Ramos (cell line): ENCODE results near the gene TCL1A.
"Not testable (repeated sequence)": the region's sequence is repeated elsewhere in the genome, so short reads cannot be mapped to it uniquely, and the experiment has no call there.

Source experiments
- in situ Hi-C: fragments of 300-500 bp; cut with MboI; formaldehyde crosslinking; loops from one replicate; pipeline ENCODE4 v1.14.3; 2022; ENCODE audit warnings: low sequenced_read_pairs; ENCODE audit not compliant: unreplicated experiment

TCL1A gene

GRCh38 chr14:95713596-95714371 is at the start of gene TCL1A:
TSS of gene TCL1A (minus strand) at chr14:95714125. CDS start at chr14:95714066, 59 bp downstream.
- in situ Hi-C loops = no loop called here

DNA sequence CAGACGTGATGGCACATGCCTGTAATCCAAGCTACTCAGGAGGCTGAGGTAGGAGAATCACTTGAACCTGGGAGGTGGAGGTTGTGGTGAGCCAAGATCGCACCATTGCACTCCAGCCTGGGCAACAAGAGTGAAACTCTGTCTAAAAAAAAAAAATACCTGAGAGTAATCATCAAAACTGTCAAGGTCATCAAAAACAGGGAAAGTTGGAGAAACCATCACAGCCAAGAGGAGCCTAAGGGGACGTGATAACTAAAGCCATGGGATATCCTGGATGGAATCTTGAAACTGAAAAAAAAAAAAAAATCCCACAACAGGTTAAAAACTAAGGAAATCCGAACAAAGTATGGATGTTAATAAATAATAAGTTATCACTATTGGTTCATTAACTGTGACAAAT is 49.1 kb upstream of the TCL1A start:
- in situ Hi-C loops = not testable (repeated sequence)

- in situ Hi-C loops = no loop called here
Measured at GRCh38 chr14:95761436-95761835, 47.5 kb upstream of the TCL1A start.

- in situ Hi-C loops = no loop called here
Measured at GRCh38 chr14:95760596-95760995, 46.7 kb upstream of the TCL1A start.

- in situ Hi-C loops = no loop called here
Measured at GRCh38 chr14:95759941-95760340, 46.0 kb upstream of the TCL1A start.

- in situ Hi-C loops = no loop called here
Measured at GRCh38 chr14:95758331-95758730, 44.4 kb upstream of the TCL1A start.

GRCh38 chr14:95756751-95757150 is 42.8 kb upstream of the TCL1A start:
- in situ Hi-C loops = no loop called here

DNA sequence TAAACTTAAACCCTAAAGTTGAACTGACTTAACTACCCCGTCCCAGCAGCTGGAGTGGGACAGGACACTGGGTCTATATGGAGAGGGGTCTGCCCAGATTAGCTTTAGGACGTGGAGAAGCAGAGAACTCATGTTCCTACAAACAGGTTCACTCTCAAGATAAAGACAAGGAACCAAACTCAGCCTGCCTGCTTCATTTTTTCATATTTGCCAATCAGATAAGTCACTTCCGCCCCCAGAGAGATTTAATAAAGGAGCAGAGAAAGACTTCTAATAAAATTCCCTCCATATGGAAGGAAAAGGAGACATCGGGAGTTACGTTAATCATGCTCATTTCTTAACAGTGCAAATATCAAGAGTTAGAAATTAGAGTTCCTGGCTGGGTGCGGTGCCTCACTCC is 42.2 kb upstream of the TCL1A start:
- in situ Hi-C loops = no loop called here

DNA sequence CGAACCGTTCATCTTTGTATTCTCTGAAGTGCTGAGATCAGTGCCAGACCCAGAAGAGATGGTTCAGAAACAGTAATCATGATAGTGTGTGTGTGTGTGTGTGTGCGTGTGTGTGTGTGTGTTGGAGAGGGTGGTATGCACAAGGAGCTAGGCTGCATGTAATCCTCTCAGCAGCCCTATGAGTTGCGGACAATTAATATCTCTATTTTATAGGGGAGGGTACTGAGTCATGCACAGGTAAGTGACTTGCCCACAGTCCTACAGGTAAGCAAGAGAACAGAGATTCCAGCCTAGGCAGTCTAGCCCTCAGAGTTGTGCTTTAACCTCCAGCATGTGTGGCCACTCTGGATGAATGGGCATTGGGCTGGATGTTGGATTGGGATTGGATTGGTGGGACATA is 27.9 kb upstream of the TCL1A start:
- in situ Hi-C loops = no loop called here

GRCh38 chr14:95741038-95741490 is 27.1 kb upstream of the TCL1A start:
- in situ Hi-C loops = no loop called here

DNA sequence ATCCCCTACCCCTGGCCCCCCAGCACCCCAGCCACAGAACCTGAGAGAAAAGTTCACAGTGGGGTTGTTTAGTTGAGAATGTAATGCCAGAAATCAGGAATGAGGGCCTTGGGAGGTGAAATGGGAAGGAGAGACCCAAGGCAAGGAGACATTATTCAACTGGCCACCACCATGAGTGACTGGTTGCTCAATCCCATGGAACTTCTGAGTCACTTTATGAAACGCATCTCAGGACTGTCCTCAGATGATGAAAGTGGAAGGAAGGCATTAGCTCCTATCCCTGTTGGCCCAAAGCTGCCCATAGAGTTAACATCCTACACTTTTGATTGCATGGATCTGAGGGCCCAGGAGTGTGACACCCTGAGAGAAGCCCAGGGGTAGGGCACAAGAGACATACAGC is 25.4 kb upstream of the TCL1A start:
- in situ Hi-C loops = no loop called here

GRCh38 chr14:95733212-95733611 is 19.3 kb upstream of the TCL1A start:
- in situ Hi-C loops = no loop called here

DNA sequence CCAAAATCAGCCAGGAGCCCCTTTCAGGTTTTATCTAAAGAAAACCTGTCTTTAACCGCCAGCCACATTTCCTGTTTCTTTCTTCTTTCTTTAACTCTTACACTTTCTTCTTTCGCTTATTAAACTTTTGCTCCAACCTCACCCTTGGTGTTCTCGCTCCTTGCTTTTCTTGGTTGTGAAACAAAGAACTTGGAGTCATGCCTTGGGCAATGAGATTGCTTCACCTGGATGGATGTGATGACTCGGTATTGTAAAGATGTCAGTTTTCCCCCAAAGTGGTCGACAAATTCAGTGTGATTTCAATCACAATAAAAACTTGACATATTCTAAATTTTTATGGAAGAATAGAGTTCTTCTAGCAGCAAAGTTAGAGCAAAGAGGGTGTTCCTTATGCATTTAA is 16.2 kb upstream of the TCL1A start:
- in situ Hi-C loops = no loop called here

GRCh38 chr14:95729402-95730028 is 15.6 kb upstream of the TCL1A start:
- in situ Hi-C loops = not testable (repeated sequence)

- in situ Hi-C loops = no loop called here
Measured at GRCh38 chr14:95727056-95727700, 13.3 kb upstream of the TCL1A start.

DNA sequence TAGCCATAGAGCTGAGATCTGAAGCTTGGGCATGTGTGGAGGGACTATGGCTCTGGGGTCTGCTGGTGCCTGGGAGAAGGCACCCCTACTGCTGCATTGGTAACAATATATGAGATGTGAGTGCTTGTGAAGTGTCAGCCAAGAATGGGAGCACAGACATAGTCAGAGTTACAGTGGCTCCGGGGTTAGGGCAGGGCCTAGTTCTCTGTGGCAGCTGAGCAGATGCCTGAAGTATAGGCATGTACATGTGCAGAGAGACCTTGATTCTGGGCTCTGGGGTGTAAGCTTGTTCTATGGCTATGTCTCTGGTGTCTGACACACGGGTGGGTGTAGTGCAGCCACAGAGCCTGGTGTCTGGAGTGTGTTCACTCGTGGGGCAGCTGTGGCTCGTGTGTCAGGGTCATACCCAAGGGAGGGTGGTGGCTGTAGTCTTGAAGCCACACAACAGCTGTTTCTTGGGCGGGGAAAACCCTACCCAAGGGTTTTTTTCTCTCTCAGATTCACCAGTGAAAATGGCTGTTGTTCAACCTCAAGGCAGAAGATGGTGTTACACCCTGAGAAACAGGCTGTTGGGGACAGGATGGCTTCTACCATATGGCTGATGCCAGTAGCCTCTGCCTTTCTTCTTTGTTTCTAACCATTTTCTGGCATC is 11.9 kb upstream of the TCL1A start:
- in situ Hi-C loops = no loop called here

DNA sequence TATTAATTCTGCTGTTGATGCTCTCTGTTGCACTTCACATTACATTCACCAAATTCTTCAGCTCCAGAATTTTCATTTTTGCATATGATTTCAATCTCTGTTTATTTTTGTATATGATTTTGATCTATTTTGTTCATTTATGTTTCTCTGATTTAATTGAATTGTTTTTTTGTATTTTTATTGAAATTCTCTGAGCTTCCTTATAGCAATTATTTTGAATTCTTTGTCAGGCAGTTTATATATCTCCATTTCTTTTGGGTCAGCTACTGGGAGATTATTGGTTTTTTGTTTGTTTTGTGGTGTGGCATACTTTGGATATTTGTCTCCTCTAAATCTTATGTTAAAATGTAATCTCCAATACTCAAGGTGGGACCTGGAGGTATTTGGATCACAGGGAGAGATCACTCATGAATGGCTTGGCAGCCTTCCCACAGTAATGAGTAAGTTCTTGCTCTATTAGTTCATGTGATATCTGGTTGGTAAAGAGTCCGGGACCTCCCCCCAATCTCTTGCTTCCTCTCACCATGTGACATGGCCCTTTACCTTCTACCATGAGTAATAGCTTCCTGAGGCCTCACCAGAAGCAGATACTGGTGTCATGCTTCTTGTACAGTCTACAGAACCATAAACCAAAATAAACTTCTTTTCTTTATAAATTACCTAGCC is 8.7 kb upstream of the TCL1A start:
- in situ Hi-C loops = no loop called here

DNA sequence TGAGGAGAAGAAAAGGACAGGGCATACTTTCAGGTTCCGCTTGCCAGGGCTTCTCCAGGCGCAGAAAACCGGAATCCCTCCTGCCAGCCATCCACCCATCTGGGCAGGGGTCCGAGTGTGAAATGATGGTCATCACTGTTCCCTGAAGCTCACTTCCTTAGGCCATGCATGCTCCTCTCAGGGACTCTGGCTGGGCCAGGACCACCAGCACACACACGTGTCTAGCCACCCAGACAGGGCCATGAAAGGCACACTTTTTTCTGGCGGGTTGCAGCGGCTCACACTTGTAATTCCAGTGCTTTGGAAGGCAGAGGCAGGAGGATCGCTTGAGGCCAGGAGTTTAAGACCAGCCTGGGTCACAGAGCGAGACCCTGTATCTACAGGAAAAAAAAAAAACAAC is 1.5 kb downstream of the TCL1A start:
- in situ Hi-C loops = no loop called here

GRCh38 chr14:95711476-95712176 is 2.3 kb downstream of the TCL1A start:
- in situ Hi-C loops = no loop called here

- in situ Hi-C loops = no loop called here
Measured at GRCh38 chr14:95710106-95710505, 3.8 kb downstream of the TCL1A start.
